Right lobe of liver (tissue), 6 donors: Measurements from ENCODE around the gene FMN1. TPM values are rescaled to one million over a fixed set of nuclear protein-coding genes. Genes with fewer than 3 reads are reported as not detected.

Experiments
- ATAC-seq, 4 donors: fragments of 200-7000 bp; cut with Tn5 transposase; one replicate each; pipeline ENCODE4 v1.9.1; 2020; ENCODE audit warnings: mild to moderate bottlenecking in 4 of 4, moderate library complexity in 4 of 4
- DNase-seq, 3 donors: peaks; one replicate each; pipeline ENCODE4 v3.0.0-alpha.2; 2020
- H3K27ac ChIP-seq, 3 donors: fragments of 200-600 bp; one replicate each; pipeline ENCODE4 v1.8.0; 2022
- H3K27me3 ChIP-seq, 2 donors: fragments of 200-600 bp; one replicate each; pipeline ENCODE4 v1.8.0; 2022
- H3K36me3 ChIP-seq, 4 donors: fragments of 200-600 bp; sonication (generic) in 1 of 4; one replicate each; pipeline versions ENCODE4 v1.5.1 to v1.8.0; 2017 to 2022; ENCODE audit warnings: control low read depth in 1 of 4
- H3K4me1 ChIP-seq, 4 donors: fragments of 200-600 bp; sonication (generic) in 1 of 4; one replicate each; pipeline versions ENCODE4 v1.5.1 to v1.8.0; 2017 to 2022; ENCODE audit warnings: control low read depth in 1 of 4
- H3K4me3 ChIP-seq, 3 donors: fragments of 200-600 bp; one replicate each; pipeline ENCODE4 v1.8.0; 2022
- H3K9me3 ChIP-seq, 4 donors: fragments of 200-600 bp; sonication (generic) in 1 of 4; one replicate each; pipeline versions ENCODE4 v1.5.1 to v1.8.0; 2017 to 2022; ENCODE audit warnings: control low read depth in 1 of 4
- CTCF ChIP-seq, 4 donors: fragments of 200-600 bp in 3 of 4; fragments of 450-650 bp in 1 of 4; IDR thresholded peaks; one replicate each; pipeline versions ENCODE4 v1.5.1 to v1.8.0; 2016 to 2022; ENCODE audit warnings: antibody characterized with exemption in 4 of 4, mild to moderate bottlenecking in 2 of 4
- POLR2A ChIP-seq: fragments of 450-650 bp; IDR thresholded peaks from one replicate; pipeline ENCODE4 v1.6.1; 2017; ENCODE audit warnings: antibody characterized with exemption, mild to moderate bottlenecking
- WGBS: methylation state at CpG from one replicate; pipeline ENCODE4 v1.1.6; 2018; ENCODE audit warnings: low coverage, low lambda C conversion rate; ENCODE audit not compliant: insufficient coverage; ENCODE audit errors: missing lambda C conversion rate; 5-methylcytosine and 5-hydroxymethylcytosine counted together
- intact Hi-C, 2 donors: fragments of 100-400 bp; cut with DNase I; formaldehyde crosslinking; loops; one replicate each; pipeline versions ENCODE4 v1.11.2 to v1.14.1; 2022
- total RNA-seq, 6 experiments: library from RNA; depleted of rRNA in 2 of 6; stranded (reverse); fragments of >200 nt in 2 of 6; fragmentation: NEBNext Ultra II Directional in 3 of 6; extraction: Animal tissue kit (Norgen Biotek cat#: 25700) in 3 of 6; gene quantifications; one replicate each; pipeline versions ENCODE4 v1.1.0 to v1.2.4, GENCODE V29; 2016 to 2023
- donor health status: DM: no; HTN: yes; CAD: no.
- donor health status: DM: no; HTN: no; CAD: no.
- donor health status: DM: no; HTN: no; CAD: no.
- donor health status: DM: no; HTN: yes; CAD: no.
- donor health status: DM: no; HTN: yes; CAD: no.

The FMN1 gene
- total RNA-seq, 6 experiments from 2014 or later: 1.1 to 6.8 (median 3.1) TPM

- peaks cover 0 to 2% (median 0%) of the 10 kb centered on the region in 4 donors for H3K36me3 ChIP-seq
- WGBS: 75% methylated on average over 3 of the region's 3 CpGs
- TF ChIP-seq CTCF (IDR thresholded peaks at IDR 0.05) (no peak), POLR2A (no peak)
- no peaks in the 10 kb centered on the region for H3K4me1 ChIP-seq
- H3K27ac ChIP-seq: no peak overlapping the region
- DNase-seq: no peak
- H3K27me3 ChIP-seq: no peaks in the 10 kb centered on the region
- H3K9me3 ChIP-seq: no peaks in the 10 kb centered on the region
- ATAC-seq: no peak
- intact Hi-C loops: no loop called here
- H3K4me3 ChIP-seq: no peak overlapping the region
Observed at GRCh38 chr15:32910839-32911238, 283.7 kb downstream of the FMN1 start.

DNA sequence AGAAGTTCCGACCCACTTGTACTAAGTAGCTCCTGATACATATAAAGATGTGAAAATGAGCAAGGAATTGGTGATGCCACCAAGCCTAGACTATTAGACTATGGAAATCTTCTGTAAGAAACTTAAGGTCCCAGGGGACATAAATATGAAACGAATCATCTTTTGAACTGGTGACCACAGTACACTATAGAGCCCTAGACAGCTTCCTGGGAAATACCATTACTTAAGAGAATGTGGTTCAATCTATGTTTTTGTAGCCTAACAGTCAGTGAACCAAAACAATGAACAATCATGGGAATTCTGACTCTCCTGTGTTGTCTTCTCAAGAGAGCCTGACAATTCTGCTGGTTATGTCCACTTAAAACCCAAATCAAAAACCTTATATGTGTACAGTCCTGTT lies 285.1 kb downstream of the FMN1 start:
- Histone ChIP-seq H3K4me3 (no peak overlapping the region), H3K27ac (no peak overlapping the region), H3K36me3 (peaks cover 0 to 2% (median 0%) of the 10 kb centered on the region in 4 donors), H3K9me3 (no peaks in the 10 kb centered on the region), H3K27me3 (no peaks in the 10 kb centered on the region), H3K4me1 (no peaks in the 10 kb centered on the region)
- intact Hi-C loops: no loop called here
- no peak for TF ChIP-seq CTCF (IDR thresholded peaks at IDR 0.05)
- TF ChIP-seq POLR2A: no peak
- DNase-seq (no peak), ATAC-seq (no peak)
- 64% methylated on average over 2 of the region's 2 CpGs for WGBS

GRCh38 chr15:32908872-32909271 lies 285.6 kb downstream of the FMN1 start:
- peaks cover 0 to 2% (median 0%) of the 10 kb centered on the region in 4 donors for H3K36me3 ChIP-seq
- H3K9me3 ChIP-seq: no peaks in the 10 kb centered on the region
- no peak for TF ChIP-seq CTCF (IDR thresholded peaks at IDR 0.05)
- TF ChIP-seq POLR2A: no peak
- H3K4me3 ChIP-seq: no peak overlapping the region
- H3K4me1 ChIP-seq: no peaks in the 10 kb centered on the region
- no peaks in the 10 kb centered on the region for H3K27me3 ChIP-seq
- ATAC-seq (no peak), DNase-seq (no peak)
- H3K27ac ChIP-seq: no peak overlapping the region
- intact Hi-C loops: no loop called here
- WGBS: 50% methylated on average over 4 of the region's 4 CpGs

GRCh38 chr15:32908135-32908801 lies 286.2 kb downstream of the FMN1 start:
- H3K4me3 ChIP-seq: no peak overlapping the region
- peaks cover 0 to 2% (median 0%) of the 10 kb centered on the region in 4 donors for H3K36me3 ChIP-seq
- no peaks in the 10 kb centered on the region for H3K4me1 ChIP-seq
- intact Hi-C loops: no loop called here
- no peaks in the 10 kb centered on the region for H3K27me3 ChIP-seq
- H3K9me3 ChIP-seq: no peaks in the 10 kb centered on the region
- H3K27ac ChIP-seq: no peak overlapping the region
- 15% methylated on average over 5 of the region's 5 CpGs for WGBS
- TF ChIP-seq CTCF (IDR thresholded peaks at IDR 0.05) (no peak), POLR2A (no peak)
- DNase-seq (no peak), ATAC-seq (peak in 2 of 4 donors; percentile 39 to 48)
